ENCODE results near the gene EMILIN2.

Gene EMILIN2

GRCh38 chr18:2958819-2959298, 112.1 kb downstream of the EMILIN2 start:
- H3F3A ChIP-seq (ENCODE audit: control insufficient read depth, insufficient read depth): peaks cover 4% of the 10 kb centered on the region
- no peaks in the 10 kb centered on the region for H3K9me2 ChIP-seq (replicated peaks; ENCODE audit: control insufficient read depth, low read length)
- peak overlapping the region; percentile 33 for H3K4me3 ChIP-seq (ENCODE audit: low read length)
- H3K4me2 ChIP-seq (ENCODE audit: low read length): peak overlapping the region; percentile 71
- TF ChIP-seq EZH2phosphoT487 (IDR thresholded peaks at IDR 0.05; ENCODE audit: borderline replicate concordance, low read length): no peak
- TF ChIP-seq, protein P1, sequence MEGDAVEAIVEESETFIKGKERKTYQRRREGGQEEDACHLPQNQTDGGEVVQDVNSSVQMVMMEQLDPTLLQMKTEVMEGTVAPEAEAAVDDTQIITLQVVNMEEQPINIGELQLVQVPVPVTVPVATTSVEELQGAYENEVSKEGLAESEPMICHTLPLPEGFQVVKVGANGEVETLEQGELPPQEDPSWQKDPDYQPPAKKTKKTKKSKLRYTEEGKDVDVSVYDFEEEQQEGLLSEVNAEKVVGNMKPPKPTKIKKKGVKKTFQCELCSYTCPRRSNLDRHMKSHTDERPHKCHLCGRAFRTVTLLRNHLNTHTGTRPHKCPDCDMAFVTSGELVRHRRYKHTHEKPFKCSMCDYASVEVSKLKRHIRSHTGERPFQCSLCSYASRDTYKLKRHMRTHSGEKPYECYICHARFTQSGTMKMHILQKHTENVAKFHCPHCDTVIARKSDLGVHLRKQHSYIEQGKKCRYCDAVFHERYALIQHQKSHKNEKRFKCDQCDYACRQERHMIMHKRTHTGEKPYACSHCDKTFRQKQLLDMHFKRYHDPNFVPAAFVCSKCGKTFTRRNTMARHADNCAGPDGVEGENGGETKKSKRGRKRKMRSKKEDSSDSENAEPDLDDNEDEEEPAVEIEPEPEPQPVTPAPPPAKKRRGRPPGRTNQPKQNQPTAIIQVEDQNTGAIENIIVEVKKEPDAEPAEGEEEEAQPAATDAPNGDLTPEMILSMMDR (IDR thresholded peaks at IDR 0.05; ENCODE audit: low read depth, low read length, poor library complexity, severe bottlenecking): no peak
- peaks cover 11% of the 10 kb centered on the region for H3K36me3 ChIP-seq (ENCODE audit: control insufficient read depth, low read length)
- no peaks in the 10 kb centered on the region for H3K9me3 ChIP-seq (ENCODE audit: control insufficient read depth, insufficient read depth, low read length)
- peaks cover 14% of the 10 kb centered on the region for H4K20me1 ChIP-seq (ENCODE audit: control insufficient read depth, insufficient read depth, low read depth, low read length)
- peaks cover 75% of the 10 kb centered on the region for H3K4me1 ChIP-seq (ENCODE audit: control insufficient read depth, low read length)
- H3K79me2 ChIP-seq (ENCODE audit: control insufficient read depth, low read length): peaks cover 23% of the 10 kb centered on the region
- H3K27ac ChIP-seq (ENCODE audit: low read depth, low read length): no peak overlapping the region
- H3K27me3 ChIP-seq (ENCODE audit: control insufficient read depth, low read length): no peaks in the 10 kb centered on the region

- Histone ChIP-seq H3K4me3 (ENCODE audit: low read length) (no peak overlapping the region), H3K27ac (ENCODE audit: low read depth, low read length) (0 out of 2 replicates have a peak overlapping the region, but pooled peaks have one; percentile 28), H3K4me2 (ENCODE audit: low read length) (peak overlapping the region; percentile 71), H3K27me3 (ENCODE audit: control insufficient read depth, low read length) (no peaks in the 10 kb centered on the region), H3K4me1 (ENCODE audit: control insufficient read depth, low read length) (peaks cover 75% of the 10 kb centered on the region), H4K20me1 (ENCODE audit: control insufficient read depth, insufficient read depth, low read depth, low read length) (peaks cover 14% of the 10 kb centered on the region), H3K36me3 (ENCODE audit: control insufficient read depth, low read length) (peaks cover 6% of the 10 kb centered on the region), H3K9me2 (replicated peaks; ENCODE audit: control insufficient read depth, low read length) (no peaks in the 10 kb centered on the region), H3K79me2 (ENCODE audit: control insufficient read depth, low read length) (peaks cover 24% of the 10 kb centered on the region), H3F3A (ENCODE audit: control insufficient read depth, insufficient read depth) (peaks cover 4% of the 10 kb centered on the region), H3K9me3 (ENCODE audit: control insufficient read depth, insufficient read depth, low read length) (no peaks in the 10 kb centered on the region)
- TF ChIP-seq, protein P1 (IDR thresholded peaks at IDR 0.05; ENCODE audit: low read depth, low read length, poor library complexity, severe bottlenecking): no peak
- TF ChIP-seq EZH2phosphoT487 (IDR thresholded peaks at IDR 0.05; ENCODE audit: borderline replicate concordance, low read length): no peak
Observed at GRCh38 chr18:2959341-2959740, 112.5 kb downstream of the EMILIN2 start.

GRCh38 chr18:2960983-2961696, 114.3 kb downstream of the EMILIN2 start:
- H3K79me2 ChIP-seq (ENCODE audit: control insufficient read depth, low read length): peaks cover 29% of the 10 kb centered on the region
- peaks cover 14% of the 10 kb centered on the region for H4K20me1 ChIP-seq (ENCODE audit: control insufficient read depth, insufficient read depth, low read depth, low read length)
- H3K4me2 ChIP-seq (ENCODE audit: low read length): peak overlapping the region; percentile 71
- H3K9me2 ChIP-seq (replicated peaks; ENCODE audit: control insufficient read depth, low read length): no peaks in the 10 kb centered on the region
- no peaks in the 10 kb centered on the region for H3K27me3 ChIP-seq (ENCODE audit: control insufficient read depth, low read length)
- no peak for TF ChIP-seq EZH2phosphoT487 (IDR thresholded peaks at IDR 0.05; ENCODE audit: borderline replicate concordance, low read length)
- TF ChIP-seq, protein P1 (IDR thresholded peaks at IDR 0.05; ENCODE audit: low read depth, low read length, poor library complexity, severe bottlenecking): no peak
- peaks cover 4% of the 10 kb centered on the region for H3F3A ChIP-seq (ENCODE audit: control insufficient read depth, insufficient read depth)
- H3K9me3 ChIP-seq (ENCODE audit: control insufficient read depth, insufficient read depth, low read length): no peaks in the 10 kb centered on the region
- H3K36me3 ChIP-seq (ENCODE audit: control insufficient read depth, low read length): peaks cover 5% of the 10 kb centered on the region; the same call in 1 of the 2 replicates
- peak overlapping the region; percentile 64 for H3K27ac ChIP-seq (ENCODE audit: low read depth, low read length)
- H3K4me1 ChIP-seq (ENCODE audit: control insufficient read depth, low read length): peaks cover 73% of the 10 kb centered on the region
- H3K4me3 ChIP-seq (ENCODE audit: low read length): peak overlapping the region; percentile 52
